ENCODE data around the gene GALNT16. TPM values are rescaled to one million over a fixed set of nuclear protein-coding genes. Genes with fewer than 3 reads are reported as not detected.

GALNT16 gene
- total and polyA plus RNA-seq, 8 donors, result 0.53 to 2.2 (median 1.6) TPM; not detected in 1

DNA sequence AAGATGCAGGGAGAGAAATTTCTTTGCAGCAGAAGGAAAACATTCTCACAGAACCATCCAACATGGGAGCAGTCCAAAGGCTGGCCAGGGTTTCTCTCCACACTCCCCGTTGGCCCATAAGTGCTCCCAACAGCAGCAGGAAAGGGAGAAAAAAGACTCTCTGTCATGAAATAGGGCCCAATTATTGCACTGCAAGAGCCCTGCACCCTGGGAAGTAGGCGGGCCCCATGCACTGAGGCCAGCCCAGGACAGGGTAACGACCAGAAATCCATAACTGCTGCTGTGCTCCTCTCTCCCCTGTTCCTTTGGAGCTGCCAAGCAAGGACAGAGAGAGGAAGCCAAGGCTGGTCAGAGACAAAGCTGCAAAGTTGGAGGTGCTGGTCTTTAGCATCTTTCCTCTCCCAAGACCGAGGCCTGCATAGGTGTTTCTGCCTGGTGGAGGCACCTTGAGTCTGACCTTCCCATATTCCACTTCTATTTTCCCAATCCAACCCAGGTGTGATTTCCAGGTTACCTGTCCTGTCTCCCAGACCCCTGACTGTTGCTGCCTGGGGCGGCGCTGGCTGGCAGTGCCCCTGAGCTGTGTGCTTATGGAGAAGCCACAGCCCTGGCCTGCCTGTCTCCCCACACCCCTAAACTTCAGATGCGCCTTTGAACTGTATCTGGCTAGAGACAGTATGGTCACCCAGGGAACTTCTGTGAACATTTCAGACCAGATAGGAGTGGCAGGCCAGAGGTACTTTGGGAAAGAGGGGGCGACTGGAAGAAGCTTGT is 6.8 kb downstream of the GALNT16 start:
- Histone ChIP-seq H3K27me3 (peaks cover 0 to 40% (median 9%) of the 10 kb centered on the region in 3 donors), H3K9me3 (no peaks in the 10 kb centered on the region), H3K4me1 (peaks cover under 1 to 6% (median 2%) of the 10 kb centered on the region in 4 donors), H3K4me3 (no peak overlapping the region), H3K27ac (no peak overlapping the region), H3K36me3 (no peaks in the 10 kb centered on the region)
- intact Hi-C loops (cut with DNase I; ENCODE audit: low total_unique reads), result no loop called here
- no peak for DNase-seq
- no peak for TF ChIP-seq EP300 (IDR thresholded peaks at IDR 0.05)
- TF ChIP-seq POLR2AphosphoS5 (IDR thresholded peaks at IDR 0.05), result no peak
- TF ChIP-seq POLR2A (IDR thresholded peaks at IDR 0.05), result no peak
- TF ChIP-seq, protein P1, sequence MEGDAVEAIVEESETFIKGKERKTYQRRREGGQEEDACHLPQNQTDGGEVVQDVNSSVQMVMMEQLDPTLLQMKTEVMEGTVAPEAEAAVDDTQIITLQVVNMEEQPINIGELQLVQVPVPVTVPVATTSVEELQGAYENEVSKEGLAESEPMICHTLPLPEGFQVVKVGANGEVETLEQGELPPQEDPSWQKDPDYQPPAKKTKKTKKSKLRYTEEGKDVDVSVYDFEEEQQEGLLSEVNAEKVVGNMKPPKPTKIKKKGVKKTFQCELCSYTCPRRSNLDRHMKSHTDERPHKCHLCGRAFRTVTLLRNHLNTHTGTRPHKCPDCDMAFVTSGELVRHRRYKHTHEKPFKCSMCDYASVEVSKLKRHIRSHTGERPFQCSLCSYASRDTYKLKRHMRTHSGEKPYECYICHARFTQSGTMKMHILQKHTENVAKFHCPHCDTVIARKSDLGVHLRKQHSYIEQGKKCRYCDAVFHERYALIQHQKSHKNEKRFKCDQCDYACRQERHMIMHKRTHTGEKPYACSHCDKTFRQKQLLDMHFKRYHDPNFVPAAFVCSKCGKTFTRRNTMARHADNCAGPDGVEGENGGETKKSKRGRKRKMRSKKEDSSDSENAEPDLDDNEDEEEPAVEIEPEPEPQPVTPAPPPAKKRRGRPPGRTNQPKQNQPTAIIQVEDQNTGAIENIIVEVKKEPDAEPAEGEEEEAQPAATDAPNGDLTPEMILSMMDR (IDR thresholded peaks at IDR 0.05), result no peak
- WGBS, 5 donors, result 84 to 90% (median 88%) methylated on average over 8 of the region's 8 CpGs

DNA sequence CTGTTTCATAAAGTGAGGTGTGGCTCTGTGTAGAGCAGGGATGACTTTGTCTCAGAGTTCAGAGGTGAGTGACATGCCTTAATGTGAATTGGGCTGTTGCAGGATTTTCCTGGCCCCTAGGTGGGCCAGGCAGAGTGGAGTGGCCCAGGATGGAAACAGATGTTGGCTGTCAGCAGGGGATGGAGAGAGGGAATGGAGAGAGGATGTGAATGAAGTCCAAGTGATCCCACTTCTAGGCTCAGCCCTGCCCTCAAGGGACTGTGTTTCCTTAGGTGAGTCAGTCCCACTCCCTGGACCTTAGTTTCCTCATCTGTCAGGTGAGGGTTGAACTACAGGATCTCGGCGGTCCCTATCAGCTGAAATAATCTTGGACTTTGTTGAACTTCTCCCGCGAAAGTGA is 7.5 kb downstream of the GALNT16 start:
- Histone ChIP-seq H3K27me3 (peaks cover 0 to 33% (median 4%) of the 10 kb centered on the region in 3 donors), H3K4me3 (no peak overlapping the region), H3K4me1 (no peaks in the 10 kb centered on the region), H3K9me3 (no peaks in the 10 kb centered on the region), H3K36me3 (no peaks in the 10 kb centered on the region), H3K27ac (no peak overlapping the region)
- TF ChIP-seq POLR2A (IDR thresholded peaks at IDR 0.05), result no peak
- TF ChIP-seq, protein P1 (IDR thresholded peaks at IDR 0.05), result no peak
- no peak for TF ChIP-seq POLR2AphosphoS5 (IDR thresholded peaks at IDR 0.05)
- TF ChIP-seq EP300 (IDR thresholded peaks at IDR 0.05), result no peak
- DNase-seq, result no peak
- intact Hi-C loops (cut with DNase I; ENCODE audit: low total_unique reads), result no loop called here
- 37 to 70% (median 57%) methylated on average over 4 of the region's 4 CpGs for WGBS, 5 donors

GRCh38 chr14:69268223-69268622 is 8.3 kb downstream of the GALNT16 start:
- no peak for DNase-seq
- TF ChIP-seq, protein P1 (IDR thresholded peaks at IDR 0.05), result no peak
- TF ChIP-seq POLR2A (IDR thresholded peaks at IDR 0.05) (no peak), EP300 (IDR thresholded peaks at IDR 0.05) (no peak), POLR2AphosphoS5 (IDR thresholded peaks at IDR 0.05) (no peak)
- Histone ChIP-seq H3K36me3 (no peaks in the 10 kb centered on the region), H3K9me3 (no peaks in the 10 kb centered on the region), H3K27me3 (peaks cover 0 to 25% (median 4%) of the 10 kb centered on the region in 3 donors), H3K27ac (no peak overlapping the region), H3K4me3 (no peak overlapping the region), H3K4me1 (no peaks in the 10 kb centered on the region)
- WGBS, 5 donors, result 47 to 72% (median 59%) methylated on average over 2 of the region's 2 CpGs
- intact Hi-C loops (cut with DNase I; ENCODE audit: low total_unique reads), result no loop called here

GRCh38 chr14:69268763-69269162 is 8.8 kb downstream of the GALNT16 start:
- Histone ChIP-seq H3K27me3 (peaks cover 0 to 20% (median 4%) of the 10 kb centered on the region in 3 donors), H3K27ac (no peak overlapping the region), H3K36me3 (no peaks in the 10 kb centered on the region), H3K4me1 (no peaks in the 10 kb centered on the region), H3K4me3 (no peak overlapping the region), H3K9me3 (no peaks in the 10 kb centered on the region)
- WGBS, 5 donors, result 59 to 69% (median 68%) methylated on average over 4 of the region's 4 CpGs
- intact Hi-C loops (cut with DNase I; ENCODE audit: low total_unique reads), result no loop called here
- DNase-seq, result no peak
- no peak for TF ChIP-seq POLR2A (IDR thresholded peaks at IDR 0.05)
- TF ChIP-seq POLR2AphosphoS5 (IDR thresholded peaks at IDR 0.05), result no peak

DNA sequence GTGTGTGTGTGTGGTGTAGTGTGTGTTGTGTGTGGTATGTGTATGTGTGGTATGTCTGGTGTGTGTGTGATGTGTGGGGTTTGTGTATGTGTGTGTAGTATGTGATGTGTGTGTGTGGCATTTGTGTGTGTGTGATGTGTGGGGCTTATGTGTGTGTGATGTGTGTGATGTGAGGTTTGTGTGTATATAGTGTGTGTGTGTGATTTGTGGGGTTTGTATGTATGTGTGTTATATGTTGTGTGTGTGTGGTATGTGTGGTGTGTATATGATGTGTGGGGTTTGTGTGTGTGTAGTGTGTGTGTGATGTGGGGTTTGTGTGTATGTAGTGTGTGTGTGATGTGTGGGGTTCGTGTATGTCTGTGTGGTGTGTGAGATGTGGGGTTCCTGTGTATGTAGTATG is 9.4 kb downstream of the GALNT16 start:
- TF ChIP-seq, protein P1 (IDR thresholded peaks at IDR 0.05), result no peak
- TF ChIP-seq EP300 (IDR thresholded peaks at IDR 0.05), result no peak
- no peak for TF ChIP-seq POLR2A (IDR thresholded peaks at IDR 0.05)
- no peak for TF ChIP-seq POLR2AphosphoS5 (IDR thresholded peaks at IDR 0.05)
- no peak overlapping the region for H3K4me3 ChIP-seq
- H3K27ac ChIP-seq, result no peak overlapping the region
- no peaks in the 10 kb centered on the region for H3K9me3 ChIP-seq
- no peak for DNase-seq
- 86 to 100% (median 88%) methylated on average over 1 of the region's 1 CpG for WGBS, 5 donors
- intact Hi-C loops (cut with DNase I; ENCODE audit: low total_unique reads), result no loop called here
- H3K4me1 ChIP-seq, result no peaks in the 10 kb centered on the region
- H3K27me3 ChIP-seq, result peaks cover 0 to 17% (median 4%) of the 10 kb centered on the region in 3 donors
- no peaks in the 10 kb centered on the region for H3K36me3 ChIP-seq
